ENCODE results near the gene MGAT1. TPM values are rescaled to one million over a fixed set of nuclear protein-coding genes. Genes with fewer than 3 reads are reported as not detected.

MGAT1 gene
- total RNA-seq, 2 donors from 2014 or later, result 101 to 115 TPM

GRCh38 chr5:180847026-180847425 lies 44.4 kb upstream of the MGAT1 start:
- DNase-seq, result no peak
- TF ChIP-seq CTCF (IDR thresholded peaks at IDR 0.05), result no peak
- Histone ChIP-seq H3K36me3 (peaks cover 20% of the 10 kb centered on the region), H3K4me3 (no peak overlapping the region), H3K9me3 (no peaks in the 10 kb centered on the region), H3K9ac (ENCODE audit: low read depth in 2 of 2, low read length in 2 of 2) (no peak overlapping the region), H3K4me1 (no peaks in the 10 kb centered on the region), H3K27me3 (no peaks in the 10 kb centered on the region), H3K27ac (no peak overlapping the region)
- intact Hi-C loops (cut with DNase I), result no loop called here

GRCh38 chr5:180844858-180845257 lies 42.3 kb upstream of the MGAT1 start:
- H3K9ac ChIP-seq (ENCODE audit: low read depth in 2 of 2, low read length in 2 of 2), result no peak overlapping the region
- no peaks in the 10 kb centered on the region for H3K9me3 ChIP-seq
- intact Hi-C loops (cut with DNase I), result no loop called here

GRCh38 chr5:180844432-180844831 lies 41.8 kb upstream of the MGAT1 start:
- DNase-seq, result no peak
- H3K27me3 ChIP-seq, result no peaks in the 10 kb centered on the region
- intact Hi-C loops (cut with DNase I), result no loop called here
- H3K9ac ChIP-seq (ENCODE audit: low read depth in 2 of 2, low read length in 2 of 2), result no peak overlapping the region
- TF ChIP-seq CTCF (IDR thresholded peaks at IDR 0.05), result no peak
- no peaks in the 10 kb centered on the region for H3K9me3 ChIP-seq
- H3K4me3 ChIP-seq, result no peak overlapping the region
- peaks cover under 1% of the 10 kb centered on the region for H3K36me3 ChIP-seq
- H3K27ac ChIP-seq, result no peak overlapping the region
- H3K4me1 ChIP-seq, result no peaks in the 10 kb centered on the region

More at GRCh38 chr5:180844858-180845257, 42.3 kb upstream of the MGAT1 start:
- Histone ChIP-seq H3K4me3 (no peak overlapping the region), H3K27me3 (no peaks in the 10 kb centered on the region), H3K27ac (no peak overlapping the region), H3K36me3 (peaks cover 5% of the 10 kb centered on the region), H3K4me1 (no peaks in the 10 kb centered on the region)
- no peak for TF ChIP-seq CTCF (IDR thresholded peaks at IDR 0.05)
- no peak for DNase-seq

- Histone ChIP-seq H3K27ac (no peak overlapping the region), H3K9ac (ENCODE audit: low read depth in 2 of 2, low read length in 2 of 2) (no peak overlapping the region), H3K4me1 (no peaks in the 10 kb centered on the region), H3K9me3 (no peaks in the 10 kb centered on the region), H3K4me3 (no peak overlapping the region), H3K36me3 (no peaks in the 10 kb centered on the region), H3K27me3 (no peaks in the 10 kb centered on the region)
- no peak for DNase-seq
- intact Hi-C loops (cut with DNase I), result no loop called here
- no peak for TF ChIP-seq CTCF (IDR thresholded peaks at IDR 0.05)
Observed at GRCh38 chr5:180839935-180840334, 37.3 kb upstream of the MGAT1 start.

- Histone ChIP-seq H3K9ac (ENCODE audit: low read depth in 2 of 2, low read length in 2 of 2) (no peak overlapping the region), H3K9me3 (no peaks in the 10 kb centered on the region), H3K27ac (no peak overlapping the region), H3K4me1 (no peaks in the 10 kb centered on the region), H3K36me3 (no peaks in the 10 kb centered on the region), H3K27me3 (no peaks in the 10 kb centered on the region), H3K4me3 (no peak overlapping the region)
- DNase-seq, result no peak
- no peak for TF ChIP-seq CTCF (IDR thresholded peaks at IDR 0.05)
- intact Hi-C loops (cut with DNase I), result no loop called here
Observed at GRCh38 chr5:180839227-180839626, 36.6 kb upstream of the MGAT1 start.

GRCh38 chr5:180837478-180837877 lies 34.9 kb upstream of the MGAT1 start:
- no peak overlapping the region for H3K4me3 ChIP-seq
- no peak for TF ChIP-seq CTCF (IDR thresholded peaks at IDR 0.05)
- H3K9me3 ChIP-seq, result no peaks in the 10 kb centered on the region
- no peaks in the 10 kb centered on the region for H3K4me1 ChIP-seq
- no peaks in the 10 kb centered on the region for H3K36me3 ChIP-seq
- H3K9ac ChIP-seq (ENCODE audit: low read depth in 2 of 2, low read length in 2 of 2), result no peak overlapping the region
- H3K27me3 ChIP-seq, result no peaks in the 10 kb centered on the region
- DNase-seq, result no peak
- no peak overlapping the region for H3K27ac ChIP-seq
- intact Hi-C loops (cut with DNase I), result no loop called here
